ENCODE measurements around the gene NF1.

- TF ChIP-seq CTCF (IDR thresholded peaks at IDR 0.05) (no peak), POLR2A (IDR thresholded peaks at IDR 0.05) (no peak)
Observed at GRCh38 chr17:31397256-31397939, 302.6 kb downstream of the NF1 start.
